ENCODE measurements around the gene CCDC102B.
"Not testable (repeated sequence)": the region's sequence is repeated elsewhere in the genome, so short reads cannot be mapped to it uniquely, and the experiment has no call there.

Gene CCDC102B

DNA sequence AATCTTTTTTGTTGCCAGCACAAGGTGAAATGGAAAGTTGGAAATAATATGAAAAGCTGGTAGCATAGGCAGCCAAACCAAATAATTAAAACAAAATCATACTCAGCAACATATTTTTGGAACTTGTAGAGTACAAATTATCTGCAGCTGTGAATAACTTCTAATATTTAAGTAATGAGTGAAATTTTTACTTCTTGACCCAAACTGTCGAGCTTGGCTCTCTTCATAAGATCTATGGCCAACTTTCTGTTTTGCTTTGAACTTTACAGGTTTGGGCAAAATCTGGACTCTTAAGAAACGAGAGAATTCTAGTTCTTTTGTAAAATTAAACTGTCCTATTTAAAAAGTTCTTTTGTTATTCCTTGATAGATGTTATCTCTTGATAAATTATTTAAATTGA is 25.6 kb upstream of the CCDC102B start:
- DNase-seq (ENCODE audit: extremely low spot score): no peak
- no peak for TF ChIP-seq CTCF (IDR thresholded peaks at IDR 0.05; ENCODE audit: control extremely low read depth, extremely low read depth, low read depth, missing control alignments)
- CTCF ChIA-PET: no interaction called here
- POLR2A ChIA-PET: no interaction called here

- no peak for DNase-seq (ENCODE audit: extremely low spot score)
- ChIA-PET POLR2A (no interaction called here), CTCF (interaction anchor here (1.0 kb wide), 1 partner anchor 23 kb away, joined by 3 read pairs; no protein-coding TSS in a partner anchor)
- TF ChIP-seq CTCF (IDR thresholded peaks at IDR 0.05; ENCODE audit: control extremely low read depth, extremely low read depth, low read depth, missing control alignments): no peak
Observed at GRCh38 chr18:68778280-68778886, 19.5 kb upstream of the CCDC102B start.

DNA sequence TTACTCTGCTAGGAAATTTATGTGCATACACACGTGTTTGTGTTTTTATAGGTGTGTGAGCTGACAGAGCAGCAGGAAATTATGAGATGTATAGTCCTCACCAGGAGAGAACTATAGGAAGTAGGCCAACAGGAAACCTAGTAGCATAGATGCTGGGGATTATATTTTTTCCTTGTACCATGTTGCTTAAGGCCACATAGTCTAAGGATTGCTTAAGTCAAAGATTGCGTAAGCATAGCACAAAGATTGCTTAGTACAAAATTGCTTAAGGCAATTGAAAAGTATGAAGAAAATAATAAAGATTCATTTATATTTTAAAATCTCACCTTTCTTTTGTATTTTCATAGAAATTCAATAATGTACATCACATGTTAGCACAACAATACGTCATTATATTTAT is 18.7 kb upstream of the CCDC102B start:
- no peak for DNase-seq (ENCODE audit: extremely low spot score)
- no peak for TF ChIP-seq CTCF (IDR thresholded peaks at IDR 0.05; ENCODE audit: control extremely low read depth, extremely low read depth, low read depth, missing control alignments)
- CTCF ChIA-PET: no interaction called here
- POLR2A ChIA-PET: no interaction called here

DNA sequence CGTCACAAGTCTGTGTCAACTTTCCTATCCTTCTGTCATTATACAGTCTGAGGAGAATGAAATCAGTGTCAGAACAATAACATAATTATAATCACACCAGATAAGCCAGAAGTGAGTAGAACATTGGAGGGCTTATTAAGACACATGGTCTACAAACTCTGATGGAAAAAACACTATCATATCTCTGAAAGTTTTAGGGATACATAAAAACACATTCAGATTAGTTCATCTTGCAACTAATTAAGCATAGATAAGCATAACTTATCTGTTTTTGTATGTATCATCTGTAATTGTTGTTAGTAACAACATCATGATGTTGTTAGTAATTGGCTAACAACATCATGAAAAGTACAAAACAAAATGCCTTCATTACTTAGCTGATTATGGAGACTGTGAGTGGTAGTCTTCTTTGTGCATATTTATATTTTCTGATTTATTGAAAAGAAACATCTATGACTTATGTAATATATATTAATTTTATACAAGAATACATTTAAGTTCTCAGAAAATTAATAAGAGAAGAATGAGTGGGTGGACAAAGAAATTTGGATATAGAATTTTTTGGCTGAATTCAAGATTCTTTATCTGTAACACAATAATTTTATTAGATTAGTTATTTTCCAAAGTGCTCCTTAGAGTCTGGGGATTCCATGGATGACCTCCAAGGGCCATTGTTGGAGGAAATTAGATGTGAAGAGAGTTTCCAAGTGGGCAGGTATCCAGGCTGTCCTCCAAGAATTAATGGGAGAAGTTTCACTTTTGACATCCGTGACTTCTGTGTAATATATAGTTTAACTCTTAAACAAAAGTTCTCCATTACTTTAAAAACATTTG is 16.9 kb upstream of the CCDC102B start:
- POLR2A ChIA-PET: no interaction called here
- CTCF ChIA-PET: no interaction called here
- no peak for DNase-seq (ENCODE audit: extremely low spot score)
- TF ChIP-seq CTCF (IDR thresholded peaks at IDR 0.05; ENCODE audit: control extremely low read depth, extremely low read depth, low read depth, missing control alignments): no peak

DNA sequence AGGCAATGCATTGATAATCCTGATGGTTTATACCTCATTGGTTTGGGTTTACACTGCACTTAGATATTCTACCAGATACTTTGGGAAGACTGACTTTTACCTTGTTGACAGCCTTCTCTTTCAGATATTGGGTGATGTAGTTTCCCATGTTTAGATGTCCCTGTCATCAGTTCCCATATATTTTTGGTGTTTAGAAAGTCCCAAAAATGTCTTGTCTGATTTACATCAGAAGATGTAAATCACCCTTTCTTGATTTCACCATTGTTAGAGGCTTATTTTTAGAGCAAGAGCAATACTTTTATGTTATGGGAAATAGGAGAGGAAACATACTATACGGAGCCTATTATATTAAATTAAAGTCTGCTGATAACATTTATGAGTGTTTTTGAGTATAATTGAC is 14.4 kb upstream of the CCDC102B start:
- DNase-seq (ENCODE audit: extremely low spot score): no peak
- ChIA-PET CTCF (no interaction called here), POLR2A (no interaction called here)
- no peak for TF ChIP-seq CTCF (IDR thresholded peaks at IDR 0.05; ENCODE audit: control extremely low read depth, extremely low read depth, low read depth, missing control alignments)

- POLR2A ChIA-PET: no interaction called here
- no peak for TF ChIP-seq CTCF (IDR thresholded peaks at IDR 0.05; ENCODE audit: control extremely low read depth, extremely low read depth, low read depth, missing control alignments)
- CTCF ChIA-PET: no interaction called here
- no peak for DNase-seq (ENCODE audit: extremely low spot score)
Observed at GRCh38 chr18:68784071-68784470, 13.8 kb upstream of the CCDC102B start.

GRCh38 chr18:68790290-68790689 is 7.6 kb upstream of the CCDC102B start:
- DNase-seq (ENCODE audit: extremely low spot score); CTCF ChIA-PET; POLR2A ChIA-PET: not testable (repeated sequence)
